ENCODE measurements around the gene ZNF587B. TPM values are rescaled to one million over a fixed set of nuclear protein-coding genes. Genes with fewer than 3 reads are reported as not detected.

Gene ZNF587B
- total and polyA plus RNA-seq, 9 of the 15 experiments (the other 6 are each of a cell fraction or from before 2014, with no cell fraction given): 7.4 to 37.5 (median 20.8) TPM

DNA sequence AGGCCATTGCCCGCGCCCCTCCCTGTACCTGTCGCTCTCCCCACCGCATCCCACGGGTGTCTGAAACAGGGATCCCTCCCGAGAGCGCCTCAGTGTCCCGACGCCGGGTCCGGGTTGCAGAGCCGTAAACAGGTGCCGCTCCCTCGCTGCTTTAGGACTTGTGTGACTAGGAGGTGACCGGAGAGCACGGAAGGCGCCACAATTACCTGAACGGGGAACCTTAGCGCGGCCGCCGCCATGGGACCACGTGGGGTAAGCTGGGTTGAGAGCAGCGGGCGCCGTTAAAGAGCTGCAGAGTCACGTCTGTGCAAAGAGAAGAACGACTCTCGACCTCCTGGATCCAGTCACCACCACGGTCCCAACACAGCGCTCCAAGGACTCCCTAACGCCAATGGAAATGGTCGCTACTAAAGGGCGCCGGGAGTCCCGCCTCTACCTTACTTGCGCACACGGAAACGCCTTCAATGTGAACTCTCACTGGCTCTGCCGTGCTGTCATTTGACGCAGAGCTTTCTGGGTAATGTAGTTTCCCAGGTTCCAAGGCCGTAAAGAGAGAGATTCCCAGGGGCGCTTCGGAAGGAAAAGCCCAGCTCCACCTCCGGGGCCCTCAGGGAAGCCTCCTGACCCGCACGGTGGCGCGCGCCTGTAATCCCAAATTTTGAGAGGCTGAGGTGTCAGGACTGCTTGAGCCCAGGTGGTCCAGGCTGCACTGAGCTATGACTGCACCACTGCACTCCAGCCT lies 15.4 kb upstream of the ZNF587B start, which contains the start of gene ZNF552 (continued):
- TF ChIP-seq RBM25 (IDR thresholded peaks at IDR 0.05; ENCODE audit: low read depth, low read length, severe bottlenecking) (peak; percentile 47), GMEB1 (CRISPR knock-in tag; IDR thresholded peaks at IDR 0.05) (peak; percentile 68), SUPT5H (IDR thresholded peaks at IDR 0.05) (peak; percentile 89), CREB1 (IDR thresholded peaks at IDR 0.05) (peak; percentile 83), CREB1 (CRISPR knock-in tag; IDR thresholded peaks at IDR 0.05) (peak; percentile 85), ZNF511 (CRISPR knock-in tag; IDR thresholded peaks at IDR 0.05) (peak; percentile 59; the same call in 1 of the 2 replicates), ZBTB33 (CRISPR knock-in tag; IDR thresholded peaks at IDR 0.05) (0 out of 2 replicates have a peak, but pooled peaks have one; percentile 13), MTA1 (IDR thresholded peaks at IDR 0.05; ENCODE audit: borderline replicate concordance) (0 out of 2 replicates have a peak, but pooled peaks have one; percentile 53), TAF1 (IDR thresholded peaks at IDR 0.05; ENCODE audit: control insufficient read depth, extremely low read depth, insufficient read depth, low read length, severe bottlenecking) (peak; percentile 83), BRF1 (IDR thresholded peaks at IDR 0.05; ENCODE audit: borderline replicate concordance, extremely low read depth, insufficient read length) (no peak), HDAC2 (IDR thresholded peaks at IDR 0.05) (0 out of 2 replicates have a peak, but pooled peaks have one; percentile 33), NCOA1 (IDR thresholded peaks at IDR 0.05; ENCODE audit: low read depth) (peak; percentile 44; the same call in 1 of the 2 replicates), PHF20 (IDR thresholded peaks at IDR 0.05; ENCODE audit: partially characterized antibody) (peak; percentile 57), NONO (IDR thresholded peaks at IDR 0.05; ENCODE audit: low read depth in 2 of 2, low read length in 1 of 2) (peak in 1 of 2 experiments; percentile 97; a peak in 2 of 4 replicates), FOS (IDR thresholded peaks at IDR 0.05; ENCODE audit: extremely low read depth, insufficient read length) (peak; percentile 71)
- TF ChIP-seq, protein P1, sequence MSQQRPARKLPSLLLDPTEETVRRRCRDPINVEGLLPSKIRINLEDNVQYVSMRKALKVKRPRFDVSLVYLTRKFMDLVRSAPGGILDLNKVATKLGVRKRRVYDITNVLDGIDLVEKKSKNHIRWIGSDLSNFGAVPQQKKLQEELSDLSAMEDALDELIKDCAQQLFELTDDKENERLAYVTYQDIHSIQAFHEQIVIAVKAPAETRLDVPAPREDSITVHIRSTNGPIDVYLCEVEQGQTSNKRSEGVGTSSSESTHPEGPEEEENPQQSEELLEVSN (IDR thresholded peaks at IDR 0.05; ENCODE audit: borderline replicate concordance in 1 of 2, extremely low read depth in 1 of 2, insufficient read depth in 1 of 2, insufficient read length in 1 of 2, low read depth in 1 of 2, low read length in 1 of 2, poor library complexity in 1 of 2, severe bottlenecking in 1 of 2): peak in 1 of 2 experiments; percentile 20
